HCT116 (cell line): Measurements from ENCODE around the gene FERMT2. TPM values are rescaled to one million over a fixed set of nuclear protein-coding genes. Genes with fewer than 3 reads are reported as not detected.

Experiments
- ATAC-seq: fragments of 200-7000 bp; cut with Tn5 transposase; 2 replicates; pipeline ENCODE4 v1.9.1; 2020; ENCODE audit warnings: mild to moderate bottlenecking, moderate library complexity
- BruUV-seq: library from RNA; stranded (reverse); fragments of 400-500 nt; replicated peaks from 2 replicates; lab custom pipeline; 2021; lab: Mats Ljungman, UMichigan
- CTCF ChIA-PET: fragments of 300-600 bp; sonication (Branson Sonifier 250); formaldehyde crosslinking; loops from one replicate; lab custom pipeline; 2021; ENCODE audit warnings: antibody characterized with exemption; lab: Charles Lee
- POLR2A ChIA-PET: fragments of 300-600, 350-600 bp; sonication (Branson Sonifier 250); formaldehyde crosslinking; loops from one replicate; lab custom pipeline; 2021; ENCODE audit warnings: antibody characterized with exemption; lab: Charles Lee
- RAD21 ChIA-PET, 2 experiments: fragments of 300-600 bp; sonication (Branson Sonifier 250); formaldehyde crosslinking; loops; one replicate each; lab custom pipeline; 2023; ENCODE audit warnings: low total read pairs in 2 of 2; ENCODE audit not compliant: uncharacterized antibody in 2 of 2, unreplicated experiment in 2 of 2, low non-redundant PET in 1 of 2; lab: Charles Lee
- DNase-seq: peaks from one replicate; pipeline ENCODE4 v3.0.0-alpha.2; 2010; ENCODE audit warnings: low read depth, low spot score
- H2AFZ ChIP-seq: fragments of 200-600 bp; shearing (Covaris generic), sonication (generic); 2 replicates; pipeline ENCODE4 v1.6.1; 2017; ENCODE audit warnings: low read depth, mixed run types, mixed read lengths, antibody characterized with exemption, low read length; ENCODE audit not compliant: poor library complexity, severe bottlenecking
- H3K27ac ChIP-seq: 2 replicates; pipeline ENCODE4 v1.5.1; 2012; ENCODE audit warnings: low read depth, low read length
- H3K27me3 ChIP-seq: fragments of 200-600 bp; sonication (generic); 2 replicates; pipeline ENCODE4 v1.6.1; 2016; ENCODE audit warnings: mixed run types, low read length, mixed read lengths; ENCODE audit not compliant: insufficient read depth
- H3K36me3 ChIP-seq, 2 experiments: fragments of 200-500 bp in 1 of 2; fragments of 200-600 bp in 1 of 2; sonication (Bioruptor generic) in 1 of 2; sonication (generic) in 1 of 2; 2 replicates each; pipeline versions ENCODE4 v1.5.1 to v1.6.1; 2014 to 2016; ENCODE audit warnings: low read length in 2 of 2, inconsistent platforms in 1 of 2, mixed read lengths in 1 of 2, mixed run types in 1 of 2; ENCODE audit not compliant: insufficient read depth in 2 of 2, control insufficient read depth in 1 of 2
- H3K4me1 ChIP-seq, 2 experiments: fragments of 200-600 bp in 1 of 2; sonication (generic) in 1 of 2; 2 replicates each; pipeline versions ENCODE4 v1.5.1 to v1.6.1; 2012 to 2017; ENCODE audit warnings: low read length in 2 of 2, inconsistent platforms in 1 of 2, mild to moderate bottlenecking in 1 of 2, mixed read lengths in 1 of 2, mixed run types in 1 of 2, moderate library complexity in 1 of 2; ENCODE audit not compliant: insufficient read depth in 2 of 2, control insufficient read depth in 1 of 2
- H3K4me2 ChIP-seq: fragments of 200-600 bp; sonication (generic); 2 replicates; pipeline ENCODE4 v1.6.1; 2017; ENCODE audit warnings: mixed run types, low read length, mixed read lengths
- H3K4me3 ChIP-seq, 2 experiments: fragments of 200-600 bp in 1 of 2; sonication (generic) in 1 of 2; replicated peaks in 1 of 2; 2 replicates each; pipeline ENCODE4 v1.5.1; 2011 to 2016; ENCODE audit warnings: low read length in 2 of 2, control low read depth in 1 of 2, low read depth in 1 of 2, mild to moderate bottlenecking in 1 of 2, mixed read lengths in 1 of 2, mixed run types in 1 of 2
- H3K79me2 ChIP-seq: fragments of 200-600 bp; sonication (generic); 2 replicates; pipeline ENCODE4 v1.6.1; 2017; ENCODE audit warnings: mild to moderate bottlenecking, mixed run types, low read length, moderate library complexity, mixed read lengths; ENCODE audit not compliant: insufficient read depth
- H3K9ac ChIP-seq: fragments of 200-600 bp; sonication (generic); 2 replicates; pipeline ENCODE4 v1.6.1; 2016; ENCODE audit warnings: low read length, mixed read lengths
- H3K9me2 ChIP-seq: fragments of 200-600 bp; sonication (generic), shearing (Covaris generic); 2 replicates; pipeline ENCODE4 v1.6.1; 2017; ENCODE audit warnings: mixed run types, mild to moderate bottlenecking, moderate library complexity; ENCODE audit not compliant: insufficient read depth
- H3K9me3 ChIP-seq, 2 experiments: fragments of 200-500 bp in 1 of 2; fragments of 200-600 bp in 1 of 2; sonication (Bioruptor generic) in 1 of 2; sonication (generic) in 1 of 2; 2 replicates each; pipeline ENCODE4 v1.6.1; 2014 to 2017; ENCODE audit warnings: low read length in 2 of 2, mixed read lengths in 2 of 2, inconsistent platforms in 1 of 2, low read depth in 1 of 2, mild to moderate bottlenecking in 1 of 2, mixed run types in 1 of 2, moderate library complexity in 1 of 2; ENCODE audit not compliant: control insufficient read depth in 1 of 2, insufficient read depth in 1 of 2
- H4K20me1 ChIP-seq: fragments of 200-600 bp; sonication (generic), shearing (Covaris generic); 2 replicates; pipeline ENCODE4 v1.6.1; 2017; ENCODE audit warnings: mixed run types, mild to moderate bottlenecking, moderate library complexity; ENCODE audit not compliant: insufficient read depth
- EZH2 ChIP-seq: fragments of 200-600 bp; sonication (generic); IDR thresholded peaks from 2 replicates; pipeline ENCODE4 v1.6.1; 2017; ENCODE audit warnings: antibody characterized with exemption, mixed run types
- EZH2phosphoT487 ChIP-seq: fragments of 200-600 bp; IDR thresholded peaks from 2 replicates; pipeline ENCODE4 v1.6.1; 2018; ENCODE audit warnings: antibody characterized with exemption, borderline replicate concordance
- JUND ChIP-seq: IDR thresholded peaks from 2 replicates; pipeline ENCODE4 v1.6.1; 2012
- POLR2AphosphoS5 ChIP-seq: IDR thresholded peaks from 2 replicates; pipeline ENCODE4 v1.6.1; 2011; ENCODE audit warnings: mild to moderate bottlenecking, low read depth, low read length, moderate library complexity
- REST ChIP-seq: IDR thresholded peaks from 2 replicates; pipeline ENCODE4 v1.6.1; 2012; ENCODE audit warnings: low read depth
- SP1 ChIP-seq: IDR thresholded peaks from 2 replicates; pipeline ENCODE4 v1.6.1; 2012; ENCODE audit warnings: low read depth
- SRF ChIP-seq: IDR thresholded peaks from 2 replicates; pipeline ENCODE4 v1.6.1; 2012; ENCODE audit warnings: low read depth
- intact Hi-C: fragments of 100-400 bp; cut with micrococcal nuclease; formaldehyde crosslinking; loops from 2 replicates; pipeline ENCODE4 v1.10.0; 2022
- total RNA-seq: library from RNA; stranded (reverse); gene quantifications from one replicate; pipeline ENCODE4 v1.2.1, GENCODE V29; 2021; ENCODE audit not compliant: unreplicated experiment
- TF ChIP-seq, protein P1 (sequence below): IDR thresholded peaks from 2 replicates; pipeline ENCODE4 v1.6.1; 2011; ENCODE audit warnings: mild to moderate bottlenecking, low read length, moderate library complexity; ENCODE audit not compliant: insufficient replicate concordance; ENCODE audit errors: extremely low read depth
- TF ChIP-seq, protein P2 (sequence below): IDR thresholded peaks from 2 replicates; pipeline ENCODE4 v1.6.1; 2012

Gene FERMT2
- total RNA-seq, 1 experiment from 2014 or later, result 24.8 TPM

GRCh38 chr14:52848626-52849025, 102.2 kb downstream of the FERMT2 start:
- Histone ChIP-seq H2AFZ (no peak overlapping the region), H3K4me1 (peaks cover 0 to 9% of the 10 kb centered on the region in 2 experiments; a peak in 2 of 4 replicates), H3K4me2 (no peak overlapping the region), H4K20me1 (no peaks in the 10 kb centered on the region), H3K9me3 (no peaks in the 10 kb centered on the region), H3K36me3 (no peaks in the 10 kb centered on the region), H3K27me3 (no peaks in the 10 kb centered on the region), H3K4me3 (no peak overlapping the region), H3K9ac (no peak overlapping the region), H3K9me2 (no peaks in the 10 kb centered on the region), H3K79me2 (no peaks in the 10 kb centered on the region), H3K27ac (no peak overlapping the region)
- ChIA-PET CTCF (no interaction called here), RAD21 (no interaction called here), POLR2A (no interaction called here)
- DNase-seq (no peak), ATAC-seq (no peak)
- TF ChIP-seq, protein P1, sequence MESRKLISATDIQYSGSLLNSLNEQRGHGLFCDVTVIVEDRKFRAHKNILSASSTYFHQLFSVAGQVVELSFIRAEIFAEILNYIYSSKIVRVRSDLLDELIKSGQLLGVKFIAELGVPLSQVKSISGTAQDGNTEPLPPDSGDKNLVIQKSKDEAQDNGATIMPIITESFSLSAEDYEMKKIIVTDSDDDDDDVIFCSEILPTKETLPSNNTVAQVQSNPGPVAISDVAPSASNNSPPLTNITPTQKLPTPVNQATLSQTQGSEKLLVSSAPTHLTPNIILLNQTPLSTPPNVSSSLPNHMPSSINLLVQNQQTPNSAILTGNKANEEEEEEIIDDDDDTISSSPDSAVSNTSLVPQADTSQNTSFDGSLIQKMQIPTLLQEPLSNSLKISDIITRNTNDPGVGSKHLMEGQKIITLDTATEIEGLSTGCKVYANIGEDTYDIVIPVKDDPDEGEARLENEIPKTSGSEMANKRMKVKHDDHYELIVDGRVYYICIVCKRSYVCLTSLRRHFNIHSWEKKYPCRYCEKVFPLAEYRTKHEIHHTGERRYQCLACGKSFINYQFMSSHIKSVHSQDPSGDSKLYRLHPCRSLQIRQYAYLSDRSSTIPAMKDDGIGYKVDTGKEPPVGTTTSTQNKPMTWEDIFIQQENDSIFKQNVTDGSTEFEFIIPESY, result no peak
- TF ChIP-seq JUND, result no peak
- TF ChIP-seq SRF, result no peak
- no peak for TF ChIP-seq POLR2AphosphoS5
- intact Hi-C loops, result no loop called here
- BruUV-seq, result no TSS peak

- TF ChIP-seq JUND, result no peak
- no peak for TF ChIP-seq EZH2phosphoT487
- TF ChIP-seq, protein P1, result no peak
- TF ChIP-seq POLR2AphosphoS5, result no peak
- TF ChIP-seq REST, result no peak
- TF ChIP-seq SP1, result no peak
- no peak for TF ChIP-seq EZH2
- TF ChIP-seq, protein P2, sequence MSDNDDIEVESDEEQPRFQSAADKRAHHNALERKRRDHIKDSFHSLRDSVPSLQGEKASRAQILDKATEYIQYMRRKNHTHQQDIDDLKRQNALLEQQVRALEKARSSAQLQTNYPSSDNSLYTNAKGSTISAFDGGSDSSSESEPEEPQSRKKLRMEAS, result no peak
- TF ChIP-seq, all 23 proteins: peak for 0
- Histone ChIP-seq H3K9me2 (no peaks in the 10 kb centered on the region), H3K4me2 (no peak overlapping the region), H4K20me1 (no peaks in the 10 kb centered on the region), H3K27ac (no peak overlapping the region), H3K79me2 (no peaks in the 10 kb centered on the region), H3K27me3 (no peaks in the 10 kb centered on the region), H3K4me3 (no peak overlapping the region), H3K36me3 (no peaks in the 10 kb centered on the region), H2AFZ (no peak overlapping the region), H3K9me3 (no peaks in the 10 kb centered on the region), H3K4me1 (peaks cover 0 to 10% of the 10 kb centered on the region in 2 experiments; a peak in 2 of 4 replicates), H3K9ac (no peak overlapping the region)
- ChIA-PET POLR2A (no interaction called here), RAD21 (no interaction called here), CTCF (no interaction called here)
- BruUV-seq, result no TSS peak
- intact Hi-C loops, result no loop called here
- no peak for ATAC-seq
- no peak for DNase-seq
Observed at GRCh38 chr14:52846591-52846990, 104.3 kb downstream of the FERMT2 start.
